Germinal center (tissue), 1 donor: Measurements from ENCODE around the gene VPS4B.
A peak's percentile ranks its signal among the peaks of the same experiment; 100 is the strongest.
"Not testable (repeated sequence)": the region's sequence is repeated elsewhere in the genome, so short reads cannot be mapped to it uniquely, and the experiment has no call there.

Experiments
- DNase-seq: peaks from one replicate; pipeline ENCODE4 v3.0.0; 2012; ENCODE audit warnings: mixed read lengths, low spot score

VPS4B gene

DNA sequence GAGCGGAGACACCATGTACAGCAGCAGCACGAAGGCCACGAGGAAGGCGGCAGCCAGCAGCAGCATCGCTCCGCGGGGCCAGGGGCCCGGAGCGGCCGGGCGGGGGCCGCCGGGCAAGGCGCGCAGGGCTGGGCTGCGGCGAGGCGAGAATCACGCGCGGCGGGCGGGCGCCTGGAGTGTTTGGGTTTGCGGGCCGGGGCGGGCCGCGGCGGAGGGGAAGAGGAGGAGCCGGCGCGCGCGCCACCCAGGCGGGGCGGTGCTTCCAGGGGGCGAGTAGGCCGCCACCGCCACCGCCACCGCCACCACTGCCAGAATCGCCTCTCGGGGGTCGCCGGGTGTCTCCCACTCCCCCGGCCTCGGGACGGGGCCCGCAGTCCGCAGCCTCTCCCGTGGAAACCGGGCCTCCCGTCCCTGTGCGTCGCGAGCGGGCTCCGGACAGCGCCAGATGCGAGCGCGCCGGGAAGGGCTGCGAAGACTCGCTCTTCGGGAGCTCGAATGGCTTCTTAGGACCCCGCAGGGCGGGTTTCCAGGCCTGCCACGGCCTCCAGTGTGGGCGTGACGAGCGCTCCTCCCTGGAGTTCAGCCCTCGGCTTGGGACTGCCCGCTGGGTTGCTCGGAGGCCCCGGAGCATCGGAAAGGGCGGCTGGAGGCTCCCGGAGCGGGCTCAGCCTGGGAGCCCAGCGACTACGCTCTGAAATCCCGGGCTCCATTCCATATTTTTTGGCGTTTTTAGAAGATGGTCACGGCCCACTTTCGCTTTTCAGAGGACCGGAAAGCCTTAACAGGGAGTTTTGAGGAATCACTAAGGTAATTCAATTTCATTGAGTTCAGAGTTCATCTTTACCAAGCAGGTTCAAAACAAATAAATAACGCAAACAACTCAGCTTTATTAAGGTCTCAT is 55.0 kb downstream of the VPS4B start, which contains the start of gene KDSR:
KDSR (minus strand) TSS at position 154 of the 901 bp plus-strand sequence; CDS start at position 66, 88 bp downstream.
- peak; percentile 88 for DNase-seq

DNA sequence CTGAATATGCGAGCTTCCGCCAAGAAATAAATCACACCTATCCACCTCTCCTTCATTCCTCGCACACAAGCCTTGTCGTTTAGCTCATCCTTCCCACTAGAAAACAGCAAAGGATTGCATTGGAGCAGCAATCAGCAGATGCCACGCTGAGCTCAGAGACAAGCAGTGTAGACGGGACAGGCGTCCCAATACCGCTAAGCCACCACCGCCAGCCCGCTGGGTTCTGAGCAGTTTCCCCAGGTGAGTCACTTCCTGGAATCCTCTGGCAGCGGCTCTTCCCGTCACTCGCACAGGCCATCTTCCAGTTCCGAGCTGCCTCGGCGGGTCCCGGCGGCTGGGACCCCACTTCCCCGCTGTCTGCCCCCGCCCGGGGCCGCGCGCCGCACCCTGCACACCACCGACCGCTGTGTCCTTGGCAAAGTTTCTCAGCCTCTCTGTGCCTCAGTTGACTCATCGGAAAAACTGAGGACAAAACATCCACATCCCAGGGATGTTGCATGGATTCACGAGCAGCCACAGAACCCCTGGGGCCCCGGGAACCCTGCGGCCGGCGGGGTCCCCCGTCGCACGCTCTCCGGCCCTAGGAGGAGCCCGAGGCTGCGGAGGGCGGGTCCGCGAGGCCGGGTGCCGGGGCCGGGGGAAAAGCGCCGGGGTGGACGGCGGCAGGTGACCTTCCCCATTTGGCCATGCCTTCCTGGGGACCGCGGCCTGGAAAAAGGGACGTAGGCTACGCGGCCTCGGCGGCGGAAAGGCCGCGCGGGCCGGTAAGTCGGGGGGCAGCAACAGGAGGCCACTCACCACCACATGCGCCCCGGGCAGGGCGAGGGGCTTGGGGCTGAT is 55.8 kb downstream of the VPS4B start:
- peak; percentile 61 for DNase-seq

DNA sequence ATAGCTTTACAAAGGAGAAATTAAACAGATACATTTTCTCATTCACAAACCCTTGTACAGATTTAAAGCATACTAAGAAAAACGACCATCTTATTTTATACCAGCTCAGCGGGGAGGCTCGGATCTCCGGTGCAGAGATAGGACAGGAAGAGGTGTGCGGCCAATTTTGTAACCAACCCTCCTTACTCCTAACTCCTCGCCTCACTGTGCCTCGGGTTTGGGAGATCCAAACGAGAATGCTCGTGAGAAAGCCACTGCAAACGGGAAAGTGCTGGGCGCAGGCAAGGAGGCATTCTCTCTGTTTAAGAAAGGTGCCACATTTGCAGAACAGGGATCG is 56.4 kb downstream of the VPS4B start:
- peak; percentile 10 for DNase-seq

DNA sequence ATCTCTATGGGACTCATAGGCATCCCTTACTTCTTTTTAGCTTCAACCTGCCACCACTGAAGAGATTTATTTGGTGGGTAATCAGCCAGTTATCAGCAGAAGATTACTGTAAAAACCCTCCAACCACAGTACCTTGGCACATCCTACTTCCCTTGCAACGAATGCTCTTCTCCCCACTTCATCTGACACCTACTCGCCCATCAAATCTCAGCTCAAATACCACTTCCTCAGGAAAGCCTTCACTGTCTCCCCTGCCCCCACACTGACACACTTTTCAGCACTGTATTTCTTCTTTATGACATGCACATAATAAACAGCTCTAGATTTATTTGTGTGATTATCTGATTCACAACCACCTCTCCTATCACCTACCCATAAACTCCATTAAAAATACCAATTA is 58.3 kb downstream of the VPS4B start:
- no peak for DNase-seq

DNA sequence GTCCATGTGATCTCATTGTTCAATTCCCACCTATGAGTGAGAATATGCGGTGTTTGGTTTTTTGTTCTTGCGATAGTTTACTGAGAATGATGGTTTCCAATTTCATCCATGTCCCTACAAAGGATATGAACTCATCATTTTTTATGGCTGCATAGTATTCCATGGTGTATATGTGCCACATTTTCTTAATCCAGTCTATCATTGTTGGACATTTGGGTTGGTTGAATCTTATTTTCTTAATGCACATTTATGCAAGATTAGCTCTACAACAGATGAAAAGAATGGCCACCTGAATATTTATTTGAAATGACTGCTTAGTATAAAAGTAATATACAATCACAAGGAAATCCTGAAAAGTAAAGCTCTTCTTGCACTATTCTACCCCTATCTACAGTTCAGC is 58.9 kb downstream of the VPS4B start:
- not testable (repeated sequence) for DNase-seq

DNA sequence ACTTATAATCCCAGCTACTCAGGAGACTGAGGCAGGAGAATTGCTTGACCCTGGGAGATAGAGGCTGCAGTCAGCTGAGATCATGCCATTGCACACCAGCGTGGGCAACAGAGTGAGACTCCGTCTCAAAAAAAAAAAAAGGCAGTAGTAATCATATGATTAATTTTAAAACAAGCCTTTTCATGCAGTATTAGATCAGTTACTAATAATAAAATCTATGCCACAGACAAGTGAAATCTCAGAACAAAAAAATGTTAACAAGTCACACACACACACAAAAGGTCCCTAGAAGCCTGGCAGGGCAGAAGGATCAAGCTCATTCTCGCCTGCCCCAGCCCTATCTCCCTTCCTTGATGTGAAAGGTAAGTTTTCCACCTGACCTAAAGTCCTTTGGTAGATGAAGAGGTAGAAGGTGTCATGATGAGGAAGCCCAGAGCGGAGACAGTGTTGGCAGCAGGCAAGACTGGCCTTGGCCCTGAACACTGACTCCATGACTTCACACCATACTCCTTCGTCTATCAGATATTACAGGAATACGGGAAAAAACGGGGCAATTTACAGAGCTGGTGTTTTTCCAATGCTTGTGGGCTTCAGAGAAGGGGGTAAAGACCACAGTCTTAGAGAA is 65.9 kb downstream of the VPS4B start:
- DNase-seq: no peak

DNA sequence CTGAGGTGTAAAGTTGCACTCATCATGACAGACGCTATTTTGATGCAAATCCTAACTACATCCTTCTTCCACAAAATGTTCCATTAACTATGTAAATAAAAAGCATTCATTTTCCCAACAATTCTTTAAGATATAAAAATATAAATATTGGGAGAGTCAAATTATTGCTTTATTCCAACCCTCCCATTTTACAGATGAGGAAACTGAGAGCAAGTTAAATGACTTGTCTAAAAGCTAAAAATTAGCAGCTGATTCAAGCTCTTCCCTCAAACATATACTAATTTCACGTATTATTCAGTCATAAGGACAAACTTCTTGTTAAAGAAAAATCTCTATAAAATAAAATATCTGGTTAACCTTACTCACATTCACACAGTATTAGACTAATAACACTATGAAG is 72.0 kb downstream of the VPS4B start:
- no peak for DNase-seq

- DNase-seq: peak; percentile 65
Measured at GRCh38 chr18:63348508-63349136, 73.7 kb downstream of the VPS4B start.

DNA sequence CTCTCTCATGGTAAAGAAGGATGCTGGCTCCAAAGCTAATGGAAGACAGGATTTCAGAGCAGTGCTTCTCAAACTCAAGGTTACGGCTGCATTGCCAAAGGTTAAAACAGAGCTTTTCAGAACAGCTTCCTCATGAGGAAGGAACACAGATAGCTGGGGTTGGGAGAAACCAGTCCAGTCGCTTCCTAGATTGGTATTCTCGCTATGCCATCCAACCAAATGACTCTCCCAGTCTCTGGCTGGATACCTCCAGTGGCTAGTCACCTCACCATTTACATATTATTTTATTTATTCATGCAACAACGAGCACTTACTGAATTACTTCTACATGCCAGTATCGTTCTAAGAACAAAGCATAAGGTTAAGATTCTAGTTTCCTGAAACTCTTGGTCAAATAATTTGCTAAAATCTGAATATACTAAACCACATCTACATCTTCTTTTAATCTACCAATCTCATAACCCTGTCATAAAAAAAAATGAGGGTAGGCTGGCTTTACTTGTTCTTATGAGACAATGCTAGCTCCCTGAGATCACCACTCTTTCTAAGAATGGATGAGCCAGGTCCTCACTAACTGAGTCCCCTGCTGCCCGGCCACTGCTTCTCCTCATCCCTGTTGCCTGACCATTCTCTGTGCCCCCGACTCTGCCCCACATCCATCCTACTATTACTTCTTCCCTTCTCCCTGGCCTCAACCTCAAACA is 75.6 kb downstream of the VPS4B start:
- DNase-seq: no peak

GRCh38 chr18:63346031-63346430 is 76.2 kb downstream of the VPS4B start:
- DNase-seq: no peak

GRCh38 chr18:63344918-63345317 is 77.4 kb downstream of the VPS4B start:
- no peak for DNase-seq

GRCh38 chr18:63344263-63344662 is 78.0 kb downstream of the VPS4B start:
- DNase-seq: no peak

DNA sequence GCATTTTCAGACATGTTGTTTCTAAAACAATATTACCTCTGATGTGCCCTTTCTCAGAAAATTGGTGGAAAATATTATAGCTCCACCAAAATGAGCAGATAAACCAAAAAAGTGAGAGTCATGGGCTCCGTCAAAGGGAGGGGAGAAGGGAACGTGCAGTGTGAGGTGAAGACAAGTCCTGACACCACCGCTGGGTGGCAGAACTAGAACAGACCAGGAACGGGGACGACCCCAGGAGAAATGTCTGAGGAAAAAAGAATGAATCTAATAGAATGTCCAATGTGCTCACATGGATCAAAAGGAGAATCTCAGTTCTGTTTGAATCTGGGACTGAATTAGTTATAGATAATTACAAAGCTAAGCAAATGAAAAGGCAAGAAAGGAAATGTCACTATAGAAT is 80.1 kb downstream of the VPS4B start:
- peak; percentile 43 for DNase-seq

DNA sequence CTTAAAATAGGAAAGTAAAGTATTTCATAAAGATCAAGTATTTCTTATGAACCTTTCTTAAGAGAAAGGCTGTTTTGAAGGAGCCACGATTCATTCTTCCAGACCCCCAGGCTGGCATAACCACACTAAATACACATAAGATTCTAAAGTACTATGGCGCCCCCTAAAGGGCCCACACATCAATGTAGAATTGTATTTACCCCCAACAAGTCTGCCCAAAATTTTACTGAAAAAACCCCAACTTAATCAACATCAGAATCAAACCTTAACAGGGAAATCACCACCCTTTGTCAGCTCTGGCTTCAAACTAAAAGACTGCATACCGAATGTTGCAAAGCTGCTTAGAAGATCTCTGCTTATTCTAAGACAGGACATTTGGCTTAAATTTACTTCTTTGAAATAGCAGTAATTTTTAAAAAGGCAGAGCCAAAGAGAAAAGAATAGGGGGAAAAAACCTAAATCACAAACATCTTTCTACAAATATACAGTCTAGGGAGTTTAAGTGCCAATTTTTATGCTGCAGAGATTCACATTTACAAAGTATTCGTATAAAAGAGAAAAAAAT is 82.3 kb downstream of the VPS4B start:
- DNase-seq: no peak
